ENCODE results near the gene CRK.

- TF ChIP-seq, protein P1, sequence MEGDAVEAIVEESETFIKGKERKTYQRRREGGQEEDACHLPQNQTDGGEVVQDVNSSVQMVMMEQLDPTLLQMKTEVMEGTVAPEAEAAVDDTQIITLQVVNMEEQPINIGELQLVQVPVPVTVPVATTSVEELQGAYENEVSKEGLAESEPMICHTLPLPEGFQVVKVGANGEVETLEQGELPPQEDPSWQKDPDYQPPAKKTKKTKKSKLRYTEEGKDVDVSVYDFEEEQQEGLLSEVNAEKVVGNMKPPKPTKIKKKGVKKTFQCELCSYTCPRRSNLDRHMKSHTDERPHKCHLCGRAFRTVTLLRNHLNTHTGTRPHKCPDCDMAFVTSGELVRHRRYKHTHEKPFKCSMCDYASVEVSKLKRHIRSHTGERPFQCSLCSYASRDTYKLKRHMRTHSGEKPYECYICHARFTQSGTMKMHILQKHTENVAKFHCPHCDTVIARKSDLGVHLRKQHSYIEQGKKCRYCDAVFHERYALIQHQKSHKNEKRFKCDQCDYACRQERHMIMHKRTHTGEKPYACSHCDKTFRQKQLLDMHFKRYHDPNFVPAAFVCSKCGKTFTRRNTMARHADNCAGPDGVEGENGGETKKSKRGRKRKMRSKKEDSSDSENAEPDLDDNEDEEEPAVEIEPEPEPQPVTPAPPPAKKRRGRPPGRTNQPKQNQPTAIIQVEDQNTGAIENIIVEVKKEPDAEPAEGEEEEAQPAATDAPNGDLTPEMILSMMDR (IDR thresholded peaks at IDR 0.05) = no peak
- TF ChIP-seq POLR2A (IDR thresholded peaks at IDR 0.05; ENCODE audit: low read depth) = no peak
- TF ChIP-seq POLR2AphosphoS5 (IDR thresholded peaks at IDR 0.05) = peak; percentile 68 to 73
Measured at GRCh38 chr17:1485423-1486376, 29.7 kb upstream of the CRK start.
